HG03025 (cell line): ENCODE data around the gene TTLL9.

Experiments used
- ATAC-seq: cut with Tn5 transposase; IDR thresholded peaks from one replicate; pipeline ENCODE4 v1.9.1; 2021; ENCODE audit warnings: mild to moderate bottlenecking, moderate library complexity; ENCODE audit not compliant: unreplicated experiment, low FRiP score

The TTLL9 gene

GRCh38 chr20:31836853-31837608 lies 33.4 kb upstream of the TTLL9 start:
- no peak for ATAC-seq

- ATAC-seq = no peak
Measured at GRCh38 chr20:31837896-31838397, 32.5 kb upstream of the TTLL9 start.

DNA sequence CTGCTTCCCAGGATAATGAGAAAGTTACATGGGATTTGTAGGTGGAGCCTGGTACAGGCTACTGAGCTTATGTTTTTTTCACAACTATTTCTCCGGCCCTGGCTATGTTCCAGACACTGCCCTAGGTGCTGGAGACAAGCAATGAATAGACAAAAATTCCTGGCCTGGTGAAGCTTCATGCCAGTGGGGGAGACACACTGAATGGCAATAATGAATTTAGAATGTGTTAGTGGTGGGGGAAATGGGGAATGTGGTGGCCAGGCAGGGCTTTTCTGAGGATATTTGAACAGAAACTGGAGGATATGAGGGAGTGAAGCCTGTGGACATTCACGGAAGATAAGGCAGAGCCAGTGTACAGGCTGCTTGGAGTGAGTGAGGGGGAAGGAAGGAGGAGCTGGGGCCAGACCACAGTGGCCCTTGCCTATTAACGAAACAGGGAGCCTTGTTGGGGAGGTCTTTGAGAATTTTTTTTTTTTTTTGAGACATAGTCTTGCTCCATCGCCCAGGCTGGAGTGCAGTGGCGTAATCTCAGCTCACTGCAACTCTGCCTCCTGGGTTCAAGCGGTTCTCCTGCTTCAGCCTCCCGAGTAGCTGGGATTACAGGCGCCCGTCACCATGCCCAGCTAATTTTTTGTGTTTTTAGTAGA lies 31.7 kb upstream of the TTLL9 start:
- ATAC-seq = no peak

DNA sequence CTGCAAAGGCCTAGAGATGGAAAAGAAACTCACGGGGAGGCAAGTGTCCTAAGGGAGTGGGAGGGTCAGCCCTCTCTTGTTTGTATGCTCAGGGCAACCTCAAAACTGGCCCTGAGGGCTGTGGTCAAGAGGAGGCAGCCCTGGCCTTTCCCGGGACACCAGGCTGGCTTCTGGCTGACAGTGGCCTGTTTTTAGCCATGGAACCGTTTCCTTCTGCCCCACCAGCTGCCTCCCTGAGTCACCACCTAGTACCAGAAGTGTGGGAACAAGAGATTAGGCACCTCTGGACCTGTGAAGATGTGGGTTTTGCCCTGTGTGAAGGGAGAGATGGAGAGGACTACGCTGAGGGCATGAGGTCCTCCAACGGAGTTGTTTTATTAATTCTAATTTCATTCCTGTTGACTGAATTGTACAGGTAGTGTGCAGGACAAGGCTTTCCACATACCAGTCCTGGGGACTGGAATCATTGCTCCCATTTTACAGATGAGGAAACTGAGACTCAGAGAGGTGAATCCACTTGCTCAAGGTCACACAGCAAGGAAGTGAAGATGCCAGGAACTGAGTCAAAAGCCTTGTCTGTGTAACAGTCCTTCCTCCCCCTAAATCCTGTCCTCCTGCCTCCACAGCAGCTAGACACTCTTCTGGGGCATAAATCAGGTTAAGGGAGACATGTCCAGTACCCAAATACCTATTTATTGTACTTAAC lies 30.5 kb upstream of the TTLL9 start:
- no peak for ATAC-seq

- no peak for ATAC-seq
Measured at GRCh38 chr20:31840906-31841816, 29.3 kb upstream of the TTLL9 start.

DNA sequence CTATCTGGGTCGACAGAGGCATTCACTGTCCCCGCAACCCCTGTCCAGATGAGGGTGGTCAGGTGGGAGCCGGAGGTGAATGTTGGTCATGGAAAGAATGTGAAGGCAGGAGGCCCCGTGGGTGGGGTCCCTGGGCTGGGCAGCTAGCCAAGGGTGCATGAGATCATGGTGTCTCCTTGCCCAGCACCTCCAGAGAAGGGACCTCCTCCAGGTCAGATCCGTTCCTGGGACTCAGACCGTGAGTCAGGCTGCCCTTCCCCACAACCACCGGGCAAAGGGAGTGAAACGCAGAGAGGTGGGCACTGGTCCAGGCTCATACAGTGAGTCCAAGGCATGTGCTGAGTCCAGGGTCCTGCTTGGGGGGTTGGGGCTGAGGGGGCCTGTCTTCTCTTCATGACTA lies 28.5 kb upstream of the TTLL9 start:
- ATAC-seq = no peak

GRCh38 chr20:31842471-31843157 lies 27.8 kb upstream of the TTLL9 start:
- ATAC-seq = no peak

- ATAC-seq = no peak
Measured at GRCh38 chr20:31843288-31843687, 27.1 kb upstream of the TTLL9 start.

GRCh38 chr20:31843881-31844280 lies 26.6 kb upstream of the TTLL9 start:
- no peak for ATAC-seq

DNA sequence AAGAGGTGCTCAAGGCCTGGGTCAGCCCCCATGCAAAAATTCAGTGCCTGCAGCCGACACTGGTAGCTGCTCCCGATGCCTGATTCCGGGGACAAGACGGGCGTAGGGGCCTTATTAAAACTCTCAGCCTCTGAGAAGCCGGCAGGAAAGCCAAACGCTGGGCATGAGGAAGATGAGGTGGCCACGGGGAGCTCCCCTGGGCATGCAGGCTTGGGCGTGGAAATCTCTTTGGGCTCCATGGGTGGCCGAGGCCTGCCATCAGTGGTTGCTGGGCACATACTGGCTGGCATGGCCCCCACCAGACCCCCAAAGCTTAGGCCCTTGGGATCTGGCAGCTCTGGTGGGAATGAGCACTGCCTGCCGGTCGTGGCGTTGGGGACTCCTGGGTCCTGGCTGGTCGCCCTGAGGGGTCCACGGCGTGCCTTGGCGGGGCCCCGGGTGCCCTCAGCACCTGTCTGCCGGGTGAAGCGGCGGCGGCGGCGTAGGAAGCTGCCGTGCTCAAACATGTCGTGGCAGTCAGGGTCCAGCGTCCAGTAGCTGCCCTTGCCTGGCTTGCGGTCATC lies 25.6 kb upstream of the TTLL9 start:
- ATAC-seq = no peak

GRCh38 chr20:31845300-31845863 lies 25.1 kb upstream of the TTLL9 start, which contains the start of gene FOXS1:
Gene FOXS1 (minus strand): TSS chr20:31845604. CDS start chr20:31845542, 62 bp downstream.
- no peak for ATAC-seq

DNA sequence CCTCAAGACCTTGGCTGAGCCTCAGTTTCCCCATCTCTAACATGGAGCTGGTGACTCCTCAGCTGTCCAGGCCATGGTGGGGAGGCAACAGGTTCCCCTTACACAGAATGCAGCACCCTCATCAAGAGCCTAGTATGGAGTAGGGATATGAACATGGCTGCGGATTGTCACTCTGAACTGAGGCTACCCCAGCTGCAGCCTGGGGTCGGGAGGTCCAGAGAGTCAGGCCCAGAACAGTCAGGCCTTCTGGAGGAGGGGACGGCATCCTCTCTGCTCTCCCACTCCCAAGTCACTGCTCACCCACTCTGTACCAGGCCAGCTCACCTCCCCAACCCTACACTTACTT lies 23.7 kb upstream of the TTLL9 start:
- ATAC-seq = no peak

DNA sequence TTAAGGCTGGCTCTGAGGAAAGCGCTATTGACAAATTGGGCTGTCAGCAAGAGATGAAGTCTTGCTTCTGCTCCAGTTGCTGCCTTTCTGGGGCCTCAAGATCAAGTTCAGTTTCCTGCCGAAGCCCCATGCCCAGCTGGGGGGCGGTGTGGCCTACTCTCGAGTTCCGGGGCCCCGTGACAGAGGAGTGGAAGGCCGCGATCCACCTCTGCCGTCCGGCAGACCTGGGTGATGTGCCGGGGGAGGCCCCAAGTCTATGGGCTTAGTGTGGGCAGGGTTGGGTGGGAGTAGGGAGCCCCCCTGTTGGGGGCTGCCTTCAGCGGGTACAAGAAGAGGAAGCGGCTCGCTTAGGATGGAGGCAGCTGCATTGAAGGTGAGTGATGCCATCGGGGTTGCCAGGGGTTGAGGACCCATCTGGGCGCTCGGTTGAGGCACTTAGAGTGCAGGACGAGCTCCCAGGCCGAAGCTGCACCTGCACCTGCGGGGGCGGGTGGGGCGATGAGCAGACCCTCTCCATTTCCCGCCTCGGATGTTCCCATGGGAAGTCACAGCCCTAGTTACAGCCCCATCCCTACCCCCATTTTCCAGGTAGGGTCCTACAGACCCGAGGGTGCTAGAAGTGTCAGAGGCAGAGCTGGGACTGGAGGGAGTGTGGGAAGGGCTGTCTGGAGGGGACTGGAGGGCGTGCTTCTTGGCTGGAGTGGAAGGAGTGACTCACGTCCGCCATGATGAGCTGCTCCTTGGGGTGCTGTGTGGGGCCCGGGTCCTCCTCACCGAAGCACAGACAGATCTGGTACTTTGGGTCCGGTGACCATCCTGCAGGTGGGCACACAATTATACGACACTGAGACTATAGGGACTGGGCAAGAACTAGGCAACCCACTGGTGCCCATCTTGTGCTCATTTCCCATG lies 22.1 kb upstream of the TTLL9 start:
- no peak for ATAC-seq

DNA sequence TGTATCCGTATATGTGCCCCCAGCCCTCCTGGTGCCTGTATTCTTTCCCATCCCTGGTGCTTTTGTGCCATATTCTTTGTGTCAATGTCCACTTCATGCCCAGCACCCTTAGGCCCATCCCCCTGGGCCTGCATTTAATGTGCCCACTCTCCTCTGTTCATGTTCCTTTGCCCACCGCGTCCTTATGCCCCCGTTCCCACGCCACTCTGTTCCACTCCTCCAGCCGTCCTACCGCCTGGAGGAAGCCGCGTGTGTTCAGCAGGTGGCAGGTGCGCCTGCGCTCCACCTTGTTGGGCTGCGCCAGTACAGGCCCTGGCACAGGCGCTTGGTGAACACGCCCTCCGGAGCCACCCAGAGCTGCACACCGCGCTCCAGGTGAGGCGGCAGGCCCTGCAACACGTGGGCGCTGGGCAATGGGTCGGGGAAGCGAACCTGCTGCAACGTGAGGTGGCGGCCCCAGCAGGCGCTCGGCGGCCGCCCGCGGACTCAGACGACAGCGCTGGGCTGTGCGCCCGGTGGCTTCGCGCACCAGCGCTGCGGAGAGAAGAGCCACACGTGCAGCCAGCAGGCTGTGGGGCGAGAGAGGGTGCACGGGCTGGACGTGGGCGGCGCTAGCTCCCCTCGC lies 21.0 kb upstream of the TTLL9 start:
- ATAC-seq = no peak

- ATAC-seq = no peak
Measured at GRCh38 chr20:31851240-31851955, 19.0 kb upstream of the TTLL9 start.

DNA sequence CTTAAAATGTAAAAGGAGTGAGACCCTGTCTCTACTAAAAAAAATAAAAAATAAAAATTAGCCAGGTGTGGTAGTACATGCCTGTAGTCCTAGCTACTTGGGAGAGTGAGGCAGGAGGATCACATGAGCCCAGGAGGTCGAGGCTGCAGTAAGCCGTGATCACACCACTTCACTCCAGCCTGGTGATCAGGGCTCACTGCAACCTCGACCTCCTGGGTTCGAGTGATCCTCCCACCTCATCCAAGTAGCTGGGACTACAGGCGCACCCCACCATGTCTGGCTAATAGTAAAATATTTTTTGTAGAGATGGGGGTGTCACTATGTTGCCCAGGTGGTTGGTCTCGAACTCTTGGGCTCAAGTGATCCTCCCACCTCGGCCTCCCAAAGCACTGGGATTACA lies 17.0 kb upstream of the TTLL9 start:
- ATAC-seq = no peak

GRCh38 chr20:31856516-31856915 lies 13.9 kb upstream of the TTLL9 start:
- no peak for ATAC-seq
